ENCODE measurements around the gene OR4B1. TPM values are rescaled to one million over a fixed set of nuclear protein-coding genes. Genes with fewer than 3 reads are reported as not detected.
"Not testable (repeated sequence)": the region's sequence is repeated elsewhere in the genome, so short reads cannot be mapped to it uniquely, and the experiment has no call there.

Gene OR4B1
- total RNA-seq, 4 donors from 2014 or later: not detected

DNA sequence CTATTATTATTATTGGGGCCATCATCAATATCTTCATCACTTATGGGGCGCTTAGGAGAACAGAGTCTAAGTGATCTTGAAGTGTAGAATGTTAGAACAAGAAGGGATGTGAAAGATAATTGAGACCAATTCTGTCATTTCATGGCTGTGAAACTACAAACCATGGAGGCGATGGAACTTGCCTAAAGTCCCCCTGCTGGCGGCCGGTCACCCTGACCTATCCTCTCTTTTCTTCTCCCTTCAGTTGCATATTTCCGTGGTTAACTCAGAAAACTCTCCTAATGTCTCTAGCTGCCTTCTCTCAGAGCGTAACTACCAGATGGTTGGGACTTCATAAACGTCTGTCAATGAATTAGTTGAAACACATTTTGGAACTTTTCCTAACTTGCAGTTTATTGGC is 6.6 kb upstream of the OR4B1 start:
- no peak for TF ChIP-seq POLR2A (IDR thresholded peaks at IDR 0.05)
- no peak for TF ChIP-seq CTCF (IDR thresholded peaks at IDR 0.05)
- WGBS, 2 donors: 32 to 33% methylated on average over 7 of the region's 7 CpGs
- Histone ChIP-seq H3K27ac (no peak overlapping the region), H3K4me3 (replicated peaks in 1 of 3) (no peak overlapping the region), H3K36me3 (no peaks in the 10 kb centered on the region), H3K4me1 (no peaks in the 10 kb centered on the region), H3K27me3 (no peaks in the 10 kb centered on the region), H3K9me3 (no peaks in the 10 kb centered on the region)
- no peak for DNase-seq
- intact Hi-C loops (cut with DNase I): no loop called here

- intact Hi-C loops (cut with DNase I): no loop called here
- Histone ChIP-seq H3K4me3 (replicated peaks in 1 of 3) (no peak overlapping the region), H3K4me1 (no peaks in the 10 kb centered on the region), H3K27me3 (no peaks in the 10 kb centered on the region), H3K9me3 (no peaks in the 10 kb centered on the region), H3K27ac (no peak overlapping the region), H3K36me3 (no peaks in the 10 kb centered on the region)
- TF ChIP-seq POLR2A (IDR thresholded peaks at IDR 0.05) (no peak), CTCF (IDR thresholded peaks at IDR 0.05) (no peak)
- no peak for DNase-seq
- 87 to 89% methylated on average over 6 to 18 of the region's 18 CpGs for WGBS, 2 donors
These were observed 12.2 kb downstream of the OR4B1 start for GRCh38 chr11:48228761-48229160.

DNA sequence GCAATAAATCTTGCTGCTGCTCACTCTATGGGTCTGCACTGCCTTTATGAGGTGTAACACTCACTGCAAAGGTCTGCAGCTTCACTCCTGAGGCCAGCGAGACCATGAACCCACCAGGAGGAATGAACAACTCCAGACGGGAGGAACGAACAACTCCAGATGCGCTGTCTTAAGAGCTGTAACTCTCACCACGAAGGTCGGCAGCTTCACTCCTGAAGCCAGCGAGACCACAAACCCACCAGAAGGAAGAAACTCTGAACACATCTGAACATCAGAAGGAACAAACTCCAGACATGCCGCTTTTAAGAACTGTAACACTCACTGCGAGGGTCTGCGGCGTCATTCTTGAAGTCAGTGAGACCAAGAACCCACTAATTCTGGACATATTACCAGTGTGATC is 13.4 kb downstream of the OR4B1 start:
- H3K4me1 ChIP-seq; H3K9me3 ChIP-seq; H3K36me3 ChIP-seq; DNase-seq; H3K27ac ChIP-seq; H3K27me3 ChIP-seq; H3K4me3 ChIP-seq (replicated peaks in 1 of 3); intact Hi-C loops (cut with DNase I): not testable (repeated sequence)
- WGBS, 2 donors: 86 to 89% methylated on average over 11 of the region's 11 CpGs

- WGBS, 2 donors: 30 to 32% methylated on average over 3 of the region's 3 CpGs
- H3K27ac ChIP-seq: no peak overlapping the region
- no peaks in the 10 kb centered on the region for H3K36me3 ChIP-seq
- no peaks in the 10 kb centered on the region for H3K9me3 ChIP-seq
- DNase-seq: no peak
- TF ChIP-seq CTCF (IDR thresholded peaks at IDR 0.05) (no peak), POLR2A (IDR thresholded peaks at IDR 0.05) (no peak)
- no peaks in the 10 kb centered on the region for H3K4me1 ChIP-seq
- no peaks in the 10 kb centered on the region for H3K27me3 ChIP-seq
- intact Hi-C loops (cut with DNase I): no loop called here
- no peak overlapping the region for H3K4me3 ChIP-seq (replicated peaks in 1 of 3)
These were observed 21.1 kb downstream of the OR4B1 start for GRCh38 chr11:48237727-48238126.

DNA sequence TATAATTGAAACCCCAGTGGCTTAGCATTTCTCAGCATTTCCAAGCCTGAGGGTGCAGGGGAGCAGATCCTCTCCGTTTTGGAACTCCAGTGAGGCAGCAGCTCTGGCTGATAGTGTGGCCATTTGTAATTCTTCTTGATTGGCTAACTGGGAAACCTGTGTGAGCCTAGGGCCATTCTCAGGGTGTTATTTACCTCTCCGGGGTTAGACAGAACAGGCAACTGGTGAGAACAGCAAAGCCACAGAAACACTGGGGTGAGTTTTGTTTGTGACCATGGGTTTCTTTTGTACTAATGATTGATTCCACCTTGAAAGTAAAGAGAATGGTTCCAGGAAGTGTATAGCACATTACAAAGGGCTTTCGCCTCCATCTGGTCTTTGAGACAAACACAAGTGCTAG is 25.9 kb downstream of the OR4B1 start:
- no peak overlapping the region for H3K4me3 ChIP-seq (replicated peaks in 1 of 3)
- H3K4me1 ChIP-seq: no peaks in the 10 kb centered on the region
- intact Hi-C loops (cut with DNase I): no loop called here
- no peaks in the 10 kb centered on the region for H3K36me3 ChIP-seq
- no peaks in the 10 kb centered on the region for H3K27me3 ChIP-seq
- 65 to 75% methylated on average over 3 of the region's 3 CpGs for WGBS, 2 donors
- DNase-seq: no peak
- H3K27ac ChIP-seq: no peak overlapping the region
- no peaks in the 10 kb centered on the region for H3K9me3 ChIP-seq
- TF ChIP-seq POLR2A (IDR thresholded peaks at IDR 0.05) (no peak), CTCF (IDR thresholded peaks at IDR 0.05) (no peak)

DNA sequence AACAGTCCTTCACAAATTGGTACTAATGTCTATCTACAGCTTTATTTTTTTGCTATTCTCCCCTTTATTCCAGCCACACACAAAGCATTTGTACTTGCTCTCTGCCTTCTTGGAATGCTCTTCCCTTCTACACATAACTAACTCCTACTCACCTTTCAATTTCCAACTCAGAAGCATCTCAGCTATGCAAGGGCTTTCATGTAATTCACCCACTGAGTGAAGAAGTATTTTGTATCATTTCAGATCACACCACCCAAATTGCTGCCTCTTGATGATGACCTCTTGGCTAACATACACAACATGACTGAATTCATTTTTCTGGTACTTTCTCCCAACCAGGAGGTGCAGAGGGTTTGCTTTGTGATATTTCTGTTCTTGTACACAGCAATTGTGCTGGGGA is 28.2 kb downstream of the OR4B1 start, which contains the start of gene OR4X2:
Gene OR4X2 (plus strand): TSS at position 301 of the 400 bp plus-strand sequence. CDS start 0 bp downstream, at position 301.
- no peak for DNase-seq
- H3K27me3 ChIP-seq: no peaks in the 10 kb centered on the region
- H3K4me3 ChIP-seq (replicated peaks in 1 of 3): no peak within 1 kb of the TSS
- no peaks in the 10 kb centered on the region for H3K4me1 ChIP-seq
- H3K27ac ChIP-seq: no peak within 1 kb of the TSS
- no peaks in the 10 kb centered on the region for H3K9me3 ChIP-seq
- TF ChIP-seq POLR2A (IDR thresholded peaks at IDR 0.05): no peak
- no peak for TF ChIP-seq CTCF (IDR thresholded peaks at IDR 0.05)
- H3K36me3 ChIP-seq: no peaks in the 10 kb centered on the region
- intact Hi-C loops (cut with DNase I): no loop called here
